Measurements from ENCODE around the gene STAT1.

Gene STAT1

DNA sequence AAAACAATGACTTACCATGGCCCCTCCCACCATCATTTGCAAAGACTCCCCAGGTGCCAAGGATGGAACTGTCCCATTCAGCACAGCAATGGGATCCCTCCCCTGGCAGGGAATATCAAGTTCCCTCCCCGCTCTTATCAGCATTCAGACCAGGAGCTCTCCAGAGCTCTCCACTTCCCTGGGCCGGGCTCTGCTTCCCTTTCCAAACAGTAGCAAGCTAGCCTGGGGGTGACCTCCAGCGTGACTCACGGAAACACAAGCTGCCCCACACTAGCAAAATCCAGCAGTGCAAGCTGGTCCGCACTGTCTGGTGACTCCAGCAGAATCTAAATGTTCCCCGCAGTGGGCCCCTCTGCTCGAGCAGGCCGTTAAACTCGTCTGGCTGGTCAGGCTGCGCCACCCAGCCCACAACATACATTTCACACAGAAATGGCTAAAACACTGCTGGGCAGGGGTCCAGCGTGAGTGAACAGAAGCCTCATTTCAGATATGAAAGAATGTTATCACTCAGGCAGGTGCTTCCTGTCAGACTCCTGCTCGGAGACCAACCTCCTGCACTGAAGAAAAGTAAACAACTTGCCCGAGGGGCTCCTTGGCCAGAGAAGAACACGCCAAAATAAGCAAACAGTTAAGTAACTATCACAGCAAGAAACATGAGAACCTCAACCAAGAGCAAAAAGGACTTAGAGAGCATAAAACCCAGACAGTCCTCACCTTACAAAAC lies 33.9 kb downstream of the STAT1 start:
- no peaks in the 10 kb centered on the region for H3K9me3 ChIP-seq (ENCODE audit: control insufficient read depth, insufficient read depth, low read depth, low read length)
- no peak overlapping the region for H3K4me3 ChIP-seq (ENCODE audit: low read depth, low read length)
- H3K27ac ChIP-seq (ENCODE audit: extremely low read depth, low read depth, low read length), result peak overlapping the region; percentile 86
- ChIA-PET POLR2A (interaction anchor here (0.7 to 1.3 kb wide), 7 partner anchors 33 to 98 kb away, joined by 3 to 9 read pairs (median 3); no protein-coding TSS in a partner anchor), CTCF (interaction anchor here (0.9 to 1.3 kb wide), 2 partner anchors 41 to 129 kb away, joined by 3 read pairs; no protein-coding TSS in a partner anchor)
- peaks cover 16 to 77% of the 10 kb centered on the region in 2 experiments; a peak in 2 of 3 replicates for H3K36me3 ChIP-seq (ENCODE audit: control insufficient read depth in 2 of 2, insufficient read depth in 1 of 2, low read length in 2 of 2)
- H3K4me1 ChIP-seq (ENCODE audit: control insufficient read depth, insufficient read depth, low read length), result peaks cover 13% of the 10 kb centered on the region
- TF ChIP-seq, protein P1, sequence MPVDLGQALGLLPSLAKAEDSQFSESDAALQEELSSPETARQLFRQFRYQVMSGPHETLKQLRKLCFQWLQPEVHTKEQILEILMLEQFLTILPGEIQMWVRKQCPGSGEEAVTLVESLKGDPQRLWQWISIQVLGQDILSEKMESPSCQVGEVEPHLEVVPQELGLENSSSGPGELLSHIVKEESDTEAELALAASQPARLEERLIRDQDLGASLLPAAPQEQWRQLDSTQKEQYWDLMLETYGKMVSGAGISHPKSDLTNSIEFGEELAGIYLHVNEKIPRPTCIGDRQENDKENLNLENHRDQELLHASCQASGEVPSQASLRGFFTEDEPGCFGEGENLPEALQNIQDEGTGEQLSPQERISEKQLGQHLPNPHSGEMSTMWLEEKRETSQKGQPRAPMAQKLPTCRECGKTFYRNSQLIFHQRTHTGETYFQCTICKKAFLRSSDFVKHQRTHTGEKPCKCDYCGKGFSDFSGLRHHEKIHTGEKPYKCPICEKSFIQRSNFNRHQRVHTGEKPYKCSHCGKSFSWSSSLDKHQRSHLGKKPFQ (tag by site-specific recombination; IDR thresholded peaks at IDR 0.05), result 0 out of 2 replicates have a peak, but pooled peaks have one; percentile 15
- TF ChIP-seq ZFP41 (tag by site-specific recombination; IDR thresholded peaks at IDR 0.05; ENCODE audit: borderline replicate concordance) (no peak), ZNF701 (tag by site-specific recombination; IDR thresholded peaks at IDR 0.05) (no peak), ZNF391 (tag by site-specific recombination; IDR thresholded peaks at IDR 0.05; ENCODE audit: borderline replicate concordance, low read depth) (no peak), MEIS1 (CRISPR knock-in tag; IDR thresholded peaks at IDR 0.05; ENCODE audit: borderline replicate concordance) (no peak), ZBTB7A (tag by site-specific recombination; IDR thresholded peaks at IDR 0.05; ENCODE audit: low read depth) (no peak), ZBTB17 (tag by site-specific recombination; IDR thresholded peaks at IDR 0.05) (0 out of 2 replicates have a peak, but pooled peaks have one; percentile 53), ZNF354C (tag by site-specific recombination; IDR thresholded peaks at IDR 0.05; ENCODE audit: borderline replicate concordance, low read depth) (no peak), ZNF76 (tag by site-specific recombination; IDR thresholded peaks at IDR 0.05; ENCODE audit: borderline replicate concordance, low read depth) (no peak), ZNF202 (tag by site-specific recombination; IDR thresholded peaks at IDR 0.05; ENCODE audit: borderline replicate concordance) (no peak), ZNF549 (tag by site-specific recombination; IDR thresholded peaks at IDR 0.05) (no peak), ZNF416 (tag by site-specific recombination; IDR thresholded peaks at IDR 0.05) (no peak), ZNF423 (tag by site-specific recombination; IDR thresholded peaks at IDR 0.05) (no peak), ZNF311 (tag by site-specific recombination; IDR thresholded peaks at IDR 0.05; ENCODE audit: borderline replicate concordance) (no peak), ZNF112 (tag by site-specific recombination; IDR thresholded peaks at IDR 0.05) (no peak), KLF9 (tag by site-specific recombination; IDR thresholded peaks at IDR 0.05; ENCODE audit: low read depth) (no peak), ZNF140 (tag by site-specific recombination; IDR thresholded peaks at IDR 0.05) (no peak), ZNF830 (tag by site-specific recombination; IDR thresholded peaks at IDR 0.05; ENCODE audit: low read depth) (no peak), ZNF239 (tag by site-specific recombination; IDR thresholded peaks at IDR 0.05) (no peak), SETDB1 (IDR thresholded peaks at IDR 0.05; ENCODE audit: insufficient read length, low read length) (no peak), ZNF555 (tag by site-specific recombination; conservative IDR thresholded peaks at IDR 0.05) (no peak), ZNF2 (tag by site-specific recombination; IDR thresholded peaks at IDR 0.05) (no peak), ZNF211 (tag by site-specific recombination; IDR thresholded peaks at IDR 0.05; ENCODE audit: low read depth) (no peak), KLF7 (tag by site-specific recombination; IDR thresholded peaks at IDR 0.05; ENCODE audit: borderline replicate concordance) (no peak), ZNF121 (tag by site-specific recombination; IDR thresholded peaks at IDR 0.05) (peak; percentile 55; the same call in 1 of the 2 replicates), ZNF530 (tag by site-specific recombination; IDR thresholded peaks at IDR 0.05; ENCODE audit: low read depth) (no peak)
- TF ChIP-seq, protein P2, sequence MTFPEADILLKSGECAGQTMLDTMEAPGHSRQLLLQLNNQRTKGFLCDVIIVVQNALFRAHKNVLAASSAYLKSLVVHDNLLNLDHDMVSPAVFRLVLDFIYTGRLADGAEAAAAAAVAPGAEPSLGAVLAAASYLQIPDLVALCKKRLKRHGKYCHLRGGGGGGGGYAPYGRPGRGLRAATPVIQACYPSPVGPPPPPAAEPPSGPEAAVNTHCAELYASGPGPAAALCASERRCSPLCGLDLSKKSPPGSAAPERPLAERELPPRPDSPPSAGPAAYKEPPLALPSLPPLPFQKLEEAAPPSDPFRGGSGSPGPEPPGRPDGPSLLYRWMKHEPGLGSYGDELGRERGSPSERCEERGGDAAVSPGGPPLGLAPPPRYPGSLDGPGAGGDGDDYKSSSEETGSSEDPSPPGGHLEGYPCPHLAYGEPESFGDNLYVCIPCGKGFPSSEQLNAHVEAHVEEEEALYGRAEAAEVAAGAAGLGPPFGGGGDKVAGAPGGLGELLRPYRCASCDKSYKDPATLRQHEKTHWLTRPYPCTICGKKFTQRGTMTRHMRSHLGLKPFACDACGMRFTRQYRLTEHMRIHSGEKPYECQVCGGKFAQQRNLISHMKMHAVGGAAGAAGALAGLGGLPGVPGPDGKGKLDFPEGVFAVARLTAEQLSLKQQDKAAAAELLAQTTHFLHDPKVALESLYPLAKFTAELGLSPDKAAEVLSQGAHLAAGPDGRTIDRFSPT (tag by site-specific recombination; IDR thresholded peaks at IDR 0.05), result no peak
- TF ChIP-seq, protein P3, sequence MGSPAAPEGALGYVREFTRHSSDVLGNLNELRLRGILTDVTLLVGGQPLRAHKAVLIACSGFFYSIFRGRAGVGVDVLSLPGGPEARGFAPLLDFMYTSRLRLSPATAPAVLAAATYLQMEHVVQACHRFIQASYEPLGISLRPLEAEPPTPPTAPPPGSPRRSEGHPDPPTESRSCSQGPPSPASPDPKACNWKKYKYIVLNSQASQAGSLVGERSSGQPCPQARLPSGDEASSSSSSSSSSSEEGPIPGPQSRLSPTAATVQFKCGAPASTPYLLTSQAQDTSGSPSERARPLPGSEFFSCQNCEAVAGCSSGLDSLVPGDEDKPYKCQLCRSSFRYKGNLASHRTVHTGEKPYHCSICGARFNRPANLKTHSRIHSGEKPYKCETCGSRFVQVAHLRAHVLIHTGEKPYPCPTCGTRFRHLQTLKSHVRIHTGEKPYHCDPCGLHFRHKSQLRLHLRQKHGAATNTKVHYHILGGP (tag by site-specific recombination; IDR thresholded peaks at IDR 0.05), result no peak; the same call in 1 of the 2 replicates
- TF ChIP-seq, protein P4, sequence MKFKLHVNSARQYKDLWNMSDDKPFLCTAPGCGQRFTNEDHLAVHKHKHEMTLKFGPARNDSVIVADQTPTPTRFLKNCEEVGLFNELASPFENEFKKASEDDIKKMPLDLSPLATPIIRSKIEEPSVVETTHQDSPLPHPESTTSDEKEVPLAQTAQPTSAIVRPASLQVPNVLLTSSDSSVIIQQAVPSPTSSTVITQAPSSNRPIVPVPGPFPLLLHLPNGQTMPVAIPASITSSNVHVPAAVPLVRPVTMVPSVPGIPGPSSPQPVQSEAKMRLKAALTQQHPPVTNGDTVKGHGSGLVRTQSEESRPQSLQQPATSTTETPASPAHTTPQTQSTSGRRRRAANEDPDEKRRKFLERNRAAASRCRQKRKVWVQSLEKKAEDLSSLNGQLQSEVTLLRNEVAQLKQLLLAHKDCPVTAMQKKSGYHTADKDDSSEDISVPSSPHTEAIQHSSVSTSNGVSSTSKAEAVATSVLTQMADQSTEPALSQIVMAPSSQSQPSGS (tag by site-specific recombination; IDR thresholded peaks at IDR 0.05; ENCODE audit: low read depth), result no peak
- TF ChIP-seq, protein P5, sequence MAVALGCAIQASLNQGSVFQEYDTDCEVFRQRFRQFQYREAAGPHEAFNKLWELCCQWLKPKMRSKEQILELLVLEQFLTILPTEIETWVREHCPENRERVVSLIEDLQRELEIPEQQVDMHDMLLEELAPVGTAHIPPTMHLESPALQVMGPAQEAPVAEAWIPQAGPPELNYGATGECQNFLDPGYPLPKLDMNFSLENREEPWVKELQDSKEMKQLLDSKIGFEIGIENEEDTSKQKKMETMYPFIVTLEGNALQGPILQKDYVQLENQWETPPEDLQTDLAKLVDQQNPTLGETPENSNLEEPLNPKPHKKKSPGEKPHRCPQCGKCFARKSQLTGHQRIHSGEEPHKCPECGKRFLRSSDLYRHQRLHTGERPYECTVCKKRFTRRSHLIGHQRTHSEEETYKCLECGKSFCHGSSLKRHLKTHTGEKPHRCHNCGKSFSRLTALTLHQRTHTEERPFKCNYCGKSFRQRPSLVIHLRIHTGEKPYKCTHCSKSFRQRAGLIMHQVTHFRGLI (tag by site-specific recombination; IDR thresholded peaks at IDR 0.05), result peak; percentile 38; the same call in 1 of the 2 replicates

Measured in HEK293 (cell line).